Thyroid gland (tissue), 4 donors: ENCODE data around the gene VRK1.

Experiments
- POLR2A ChIP-seq, 2 donors: fragments of 450-650 bp; IDR thresholded peaks; one replicate each; pipeline ENCODE4 v1.6.1; 2017; ENCODE audit warnings: antibody characterized with exemption in 2 of 2, mild to moderate bottlenecking in 2 of 2, moderate library complexity in 1 of 2
- TF ChIP-seq, protein P1 (sequence below), 6 experiments: fragments of 200-600 bp in 3 of 6; fragments of 450-650 bp in 3 of 6; sonication (generic) in 3 of 6; IDR thresholded peaks; one replicate each; pipeline ENCODE4 v1.5.1; 2016 to 2019; ENCODE audit warnings: antibody characterized with exemption in 6 of 6, mild to moderate bottlenecking in 2 of 6, inconsistent platforms in 1 of 6, moderate library complexity in 1 of 6

DNA sequence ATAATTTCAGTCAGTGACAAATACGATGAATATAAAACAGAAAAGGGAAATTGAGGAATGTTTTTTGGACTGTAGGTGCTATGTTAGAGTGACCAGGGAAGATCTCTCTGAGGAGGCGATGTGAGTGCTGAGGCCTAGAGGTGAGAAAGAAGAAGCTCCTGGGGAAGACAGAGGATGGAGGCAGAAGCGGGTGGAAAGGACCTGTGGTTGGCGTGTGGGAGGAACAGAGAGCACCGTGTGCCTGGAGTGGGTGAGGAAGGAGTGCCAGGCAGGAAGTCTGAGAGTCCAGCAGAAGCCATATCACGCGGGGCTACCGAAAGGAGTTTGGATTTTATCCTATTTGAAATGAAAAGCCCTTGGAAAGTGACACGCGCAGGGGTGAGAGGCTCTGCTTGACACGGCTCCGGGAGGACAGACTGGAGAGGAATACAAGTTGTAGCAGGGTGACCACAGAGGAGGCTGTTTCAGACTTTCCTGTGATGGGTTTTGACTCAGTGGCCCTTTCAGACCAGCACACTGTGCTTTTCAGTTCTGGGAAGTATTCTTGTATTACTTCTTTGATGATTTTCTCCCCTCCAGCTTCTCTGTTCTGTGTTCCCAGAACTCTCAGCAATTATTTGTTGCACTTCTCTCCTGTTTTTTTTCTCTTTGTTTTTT lies 96.9 kb downstream of the VRK1 start:
- no peak for TF ChIP-seq POLR2A (IDR thresholded peaks at IDR 0.05)
- TF ChIP-seq, protein P1, sequence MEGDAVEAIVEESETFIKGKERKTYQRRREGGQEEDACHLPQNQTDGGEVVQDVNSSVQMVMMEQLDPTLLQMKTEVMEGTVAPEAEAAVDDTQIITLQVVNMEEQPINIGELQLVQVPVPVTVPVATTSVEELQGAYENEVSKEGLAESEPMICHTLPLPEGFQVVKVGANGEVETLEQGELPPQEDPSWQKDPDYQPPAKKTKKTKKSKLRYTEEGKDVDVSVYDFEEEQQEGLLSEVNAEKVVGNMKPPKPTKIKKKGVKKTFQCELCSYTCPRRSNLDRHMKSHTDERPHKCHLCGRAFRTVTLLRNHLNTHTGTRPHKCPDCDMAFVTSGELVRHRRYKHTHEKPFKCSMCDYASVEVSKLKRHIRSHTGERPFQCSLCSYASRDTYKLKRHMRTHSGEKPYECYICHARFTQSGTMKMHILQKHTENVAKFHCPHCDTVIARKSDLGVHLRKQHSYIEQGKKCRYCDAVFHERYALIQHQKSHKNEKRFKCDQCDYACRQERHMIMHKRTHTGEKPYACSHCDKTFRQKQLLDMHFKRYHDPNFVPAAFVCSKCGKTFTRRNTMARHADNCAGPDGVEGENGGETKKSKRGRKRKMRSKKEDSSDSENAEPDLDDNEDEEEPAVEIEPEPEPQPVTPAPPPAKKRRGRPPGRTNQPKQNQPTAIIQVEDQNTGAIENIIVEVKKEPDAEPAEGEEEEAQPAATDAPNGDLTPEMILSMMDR (IDR thresholded peaks at IDR 0.05), result no peak
